Activated CD8-positive, alpha-beta memory T cell treated with anti-CD3 and anti-CD28 coated beads for 4 hours (primary cell): ENCODE data around the gene SHQ1.
"Not testable (repeated sequence)": the region's sequence is repeated elsewhere in the genome, so short reads cannot be mapped to it uniquely, and the experiment has no call there.

Source experiments
- DNase-seq, 2 donors: peaks; one replicate each; pipeline ENCODE4 v3.0.0-alpha.2; 2020; ENCODE audit warnings: low read depth in 2 of 2

SHQ1 gene

DNA sequence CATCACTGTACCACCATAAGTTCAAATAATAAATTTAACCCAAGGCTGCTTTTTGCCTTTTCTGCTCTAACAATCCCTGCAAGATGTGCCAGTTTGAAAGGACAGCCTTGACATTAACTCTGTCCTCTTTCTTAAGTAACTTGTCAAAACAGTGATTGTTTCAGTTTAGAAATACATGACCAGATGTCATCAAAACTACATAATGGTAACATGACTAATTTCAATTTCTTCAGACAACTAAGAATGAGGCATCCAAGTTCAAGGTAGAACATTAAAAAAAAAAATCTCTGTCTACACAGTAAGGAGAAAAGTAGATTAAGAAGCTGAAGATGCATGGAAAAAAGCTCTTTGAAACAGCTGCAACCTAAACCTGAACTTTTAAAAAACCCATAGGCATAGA is 47.4 kb downstream of the SHQ1 start:
- no peak for DNase-seq

DNA sequence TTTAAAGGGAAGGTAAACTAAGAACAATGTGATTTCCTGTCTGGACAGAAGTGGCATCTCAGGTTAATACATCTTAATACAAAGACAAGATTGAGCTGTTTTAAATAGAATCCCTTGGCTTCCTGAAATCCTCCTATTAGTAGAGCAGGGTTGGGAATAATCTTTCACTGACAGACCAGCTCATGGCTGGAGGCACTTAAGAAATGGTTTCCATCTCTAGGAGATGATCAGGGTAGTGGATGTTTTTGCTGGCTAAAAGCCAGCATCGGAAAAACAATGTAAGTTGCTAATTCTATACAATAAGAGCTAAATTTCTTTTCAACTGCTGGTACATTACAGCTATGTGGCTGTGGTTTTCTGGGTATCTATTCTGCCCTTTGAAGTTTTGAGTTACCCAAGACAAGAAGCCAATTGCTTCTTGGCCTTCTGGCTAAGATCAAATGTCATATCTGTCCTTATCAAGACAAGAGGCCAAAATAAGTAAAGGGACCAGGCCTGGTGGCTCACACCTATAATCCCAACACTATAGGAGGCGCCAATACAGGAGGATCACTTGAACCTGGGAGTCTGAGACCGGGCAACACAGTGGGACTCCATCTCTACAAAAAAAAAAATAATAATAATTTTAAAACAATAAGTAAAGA is 49.6 kb downstream of the SHQ1 start:
- DNase-seq: no peak

DNA sequence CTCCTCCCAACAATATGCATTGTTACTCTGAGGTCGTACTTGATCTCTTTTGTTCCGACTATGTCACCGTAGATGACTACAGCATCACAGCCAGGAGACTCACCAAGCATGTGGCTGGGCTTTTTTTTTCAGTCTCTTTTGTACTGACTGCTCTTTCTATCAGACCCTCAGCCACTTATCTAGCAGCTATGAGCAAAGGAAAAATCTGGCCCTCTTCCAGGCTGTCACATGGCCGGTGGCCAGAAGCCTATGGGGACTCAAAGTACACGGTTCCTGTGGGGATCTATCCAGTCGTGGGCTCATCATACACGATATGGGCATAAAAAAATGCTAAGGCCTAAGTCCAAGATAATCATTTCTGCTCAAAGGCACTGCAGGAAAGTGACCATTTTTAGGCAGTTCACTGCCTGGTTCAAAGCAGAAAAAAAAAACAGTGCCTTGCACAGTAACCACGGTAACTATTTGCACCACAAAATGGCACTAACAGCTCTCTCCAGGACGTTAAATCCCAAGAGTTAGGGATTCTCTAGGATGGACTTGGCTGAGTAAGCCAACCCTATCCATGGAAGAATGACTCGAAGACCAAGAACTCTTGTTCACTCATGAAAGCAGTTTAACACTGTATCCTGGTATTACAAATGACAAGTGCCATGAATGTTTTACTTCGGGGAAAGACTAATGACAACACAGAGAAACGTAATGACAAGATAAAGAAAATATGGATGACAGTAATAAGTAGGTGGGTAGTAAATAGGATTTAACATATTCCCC is 50.3 kb downstream of the SHQ1 start:
- no peak for DNase-seq

DNA sequence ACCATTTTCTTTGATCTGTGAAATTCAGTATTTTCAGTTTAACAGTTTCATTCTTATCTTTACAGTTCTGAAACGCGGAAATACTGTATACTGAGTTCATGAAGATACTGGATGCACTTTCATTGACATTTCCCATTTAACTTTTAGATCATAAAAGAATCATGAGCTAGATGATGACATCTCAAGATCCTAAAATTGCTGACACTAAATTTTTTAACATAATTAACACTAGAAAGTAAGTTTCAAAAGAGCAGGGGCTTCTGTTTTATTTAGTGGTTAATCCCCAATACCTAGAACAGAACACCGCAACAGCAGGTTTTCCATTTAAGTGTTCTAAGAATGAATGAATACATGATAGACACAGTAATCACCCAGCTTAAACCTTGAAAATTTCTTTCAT is 54.2 kb downstream of the SHQ1 start:
- no peak for DNase-seq

DNA sequence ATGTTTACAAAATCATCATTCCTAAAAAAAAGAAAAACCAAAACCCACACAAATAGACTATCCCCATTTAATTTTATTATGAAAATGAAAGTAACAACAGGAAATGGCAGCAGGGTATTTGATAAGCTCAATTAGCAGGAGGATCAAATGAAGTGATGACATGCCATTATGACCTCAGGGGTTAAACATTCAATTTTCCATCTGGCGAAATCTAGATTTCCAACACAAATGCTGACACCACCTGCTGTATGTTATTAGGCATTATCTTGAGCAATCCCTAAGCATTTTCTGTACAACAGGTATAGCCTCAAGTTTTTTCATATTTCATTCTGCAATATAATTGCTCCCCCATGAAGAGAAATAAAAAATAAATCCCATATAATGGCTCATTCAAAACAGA is 57.1 kb downstream of the SHQ1 start:
- DNase-seq: no peak

DNA sequence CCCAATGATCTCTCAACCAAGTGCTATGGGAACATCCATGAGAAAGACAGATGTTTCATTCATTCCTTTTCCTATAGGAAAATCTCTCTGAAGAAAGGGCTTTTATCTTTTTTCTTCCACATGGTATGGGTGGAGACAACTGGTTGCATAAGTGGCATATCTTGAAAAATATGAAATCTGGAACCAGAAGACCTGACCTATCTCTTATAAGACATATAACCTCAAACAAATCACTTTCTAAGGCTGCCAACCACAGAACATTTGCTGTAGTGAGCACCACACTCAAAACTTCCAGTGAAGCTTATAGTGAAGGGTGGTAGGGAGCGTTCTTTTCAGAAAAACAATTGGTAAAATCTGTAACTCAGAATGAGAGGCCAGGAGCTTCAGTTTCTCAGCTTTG is 58.5 kb downstream of the SHQ1 start:
- DNase-seq: no peak

DNA sequence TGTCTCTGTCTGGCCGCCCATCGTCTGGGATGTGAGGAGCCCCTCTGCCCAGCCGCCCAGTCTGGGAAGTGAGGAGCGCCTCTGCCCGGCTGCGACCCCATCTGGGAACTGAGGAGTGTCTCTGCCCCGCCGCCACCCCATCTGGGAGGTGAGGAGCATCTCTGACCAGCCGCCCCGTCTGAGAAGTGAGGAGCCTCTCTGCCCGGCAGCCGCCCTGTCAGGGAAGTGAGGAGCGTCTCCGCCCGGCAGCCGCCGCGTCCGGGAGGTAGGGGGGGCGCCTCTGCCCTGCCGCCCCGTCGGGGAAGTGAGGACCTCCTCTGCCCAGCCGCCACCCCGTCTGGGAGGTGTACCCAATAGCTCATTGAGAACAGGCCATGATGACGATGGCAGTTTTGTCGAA is 60.0 kb downstream of the SHQ1 start:
- DNase-seq: not testable (repeated sequence)

DNA sequence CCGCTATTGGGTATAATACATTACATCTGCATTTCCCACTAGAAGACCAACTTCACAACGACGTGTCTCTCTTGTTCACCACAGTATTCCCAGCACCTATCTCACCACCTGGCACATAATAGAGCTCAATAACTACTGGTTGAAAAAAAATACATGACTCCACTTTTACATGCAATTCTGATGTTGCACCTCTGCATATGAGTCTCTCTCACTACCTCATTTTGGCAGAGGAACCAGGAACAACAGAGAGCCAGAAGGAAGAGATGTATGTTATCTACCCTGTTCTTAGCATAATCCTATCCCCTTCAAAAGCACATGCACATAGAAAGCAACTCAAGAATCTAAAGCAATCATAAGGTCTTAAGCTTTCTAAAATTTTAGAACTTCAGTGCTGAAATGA is 61.6 kb downstream of the SHQ1 start:
- no peak for DNase-seq

DNA sequence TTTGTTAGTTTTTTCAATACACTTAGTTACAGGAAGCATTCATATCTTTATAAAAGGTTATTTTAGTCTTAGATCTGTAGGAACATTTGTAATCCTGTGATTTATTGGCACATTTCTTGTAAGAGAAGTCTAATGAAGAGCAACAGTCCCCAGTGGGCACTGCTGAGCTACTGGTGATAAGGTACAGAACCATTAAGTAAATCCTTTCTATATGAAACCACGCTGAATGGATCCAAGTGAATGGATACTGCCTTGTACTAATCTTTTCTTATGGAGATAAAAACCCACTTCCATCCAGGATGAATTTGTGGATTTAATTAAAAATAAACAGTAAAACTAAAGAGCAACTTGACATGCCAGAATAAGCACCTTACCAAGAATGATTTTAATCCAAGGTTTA is 64.0 kb downstream of the SHQ1 start:
- no peak for DNase-seq

DNA sequence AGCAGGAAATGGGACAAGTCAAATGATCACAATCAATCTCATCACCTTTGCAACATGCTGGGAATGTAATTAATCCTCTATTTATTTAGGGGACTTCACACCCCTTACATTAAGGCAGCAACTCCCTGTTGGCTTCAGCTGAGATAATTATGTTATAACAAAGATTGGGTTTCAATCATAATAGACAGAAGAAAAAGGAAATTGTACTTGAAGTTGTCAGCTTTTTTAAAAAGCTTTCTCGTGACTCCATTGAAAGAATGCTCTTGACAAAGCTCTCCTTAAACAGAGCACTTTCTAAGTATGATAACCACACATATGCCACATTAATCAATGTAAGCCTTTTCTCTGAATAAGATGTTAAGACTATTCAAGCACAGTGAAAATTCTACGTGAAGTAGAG is 65.7 kb downstream of the SHQ1 start:
- no peak for DNase-seq

DNA sequence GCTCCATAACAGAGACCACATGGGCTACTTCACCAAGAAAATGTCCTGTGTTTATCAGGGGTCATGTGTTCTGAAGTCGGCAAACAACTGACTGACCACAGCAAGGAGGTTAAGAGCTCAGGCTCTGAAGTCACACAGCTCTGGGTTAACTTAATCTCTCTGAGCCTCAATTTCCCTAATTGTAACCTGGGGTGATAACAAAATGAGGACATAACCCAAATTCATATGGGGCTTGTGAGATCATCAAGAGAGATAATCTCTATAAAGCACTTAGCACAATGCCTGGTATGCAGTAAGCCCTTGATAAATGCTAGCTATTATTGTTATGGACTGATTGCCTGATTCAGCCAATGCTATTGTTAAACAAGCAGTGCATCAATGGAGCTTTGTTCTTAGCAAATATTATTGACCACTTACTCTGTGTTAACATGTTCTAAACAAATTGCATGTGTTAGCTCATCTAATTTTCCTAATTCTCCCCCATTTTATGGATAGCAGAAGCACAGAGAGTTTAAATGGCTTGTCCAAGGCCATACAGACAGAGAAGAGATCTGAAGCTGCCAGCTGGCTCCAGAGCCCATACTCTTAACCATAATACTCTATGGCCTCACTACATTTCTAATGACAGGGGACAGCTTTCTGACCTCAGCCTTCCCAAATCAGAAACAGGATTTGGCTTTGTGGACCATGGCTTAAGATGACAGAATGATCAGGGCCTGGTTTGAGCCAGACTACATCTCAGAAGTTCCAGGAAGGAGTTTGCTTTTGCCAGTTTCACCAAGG is 78.3 kb downstream of the SHQ1 start:
- no peak for DNase-seq

DNA sequence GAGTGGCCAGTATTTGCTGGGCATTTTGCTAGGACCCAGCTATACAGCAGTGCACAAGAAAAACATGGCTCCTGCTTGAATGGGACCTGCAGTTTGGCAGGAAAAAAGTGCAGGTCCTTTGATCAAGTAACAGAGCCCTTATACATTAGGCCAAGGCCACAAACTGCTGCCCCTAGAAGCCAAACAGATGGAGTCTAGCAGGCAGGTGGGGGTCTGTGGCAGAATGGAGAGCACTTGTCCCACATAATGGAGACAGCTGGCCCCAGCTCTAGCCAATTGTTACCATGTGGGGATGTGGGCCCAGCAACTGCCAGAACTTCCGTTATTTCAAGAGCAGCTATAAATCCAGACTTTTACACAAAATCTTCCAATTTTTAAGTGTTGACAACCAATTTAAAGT is 79.3 kb downstream of the SHQ1 start:
- no peak for DNase-seq

DNA sequence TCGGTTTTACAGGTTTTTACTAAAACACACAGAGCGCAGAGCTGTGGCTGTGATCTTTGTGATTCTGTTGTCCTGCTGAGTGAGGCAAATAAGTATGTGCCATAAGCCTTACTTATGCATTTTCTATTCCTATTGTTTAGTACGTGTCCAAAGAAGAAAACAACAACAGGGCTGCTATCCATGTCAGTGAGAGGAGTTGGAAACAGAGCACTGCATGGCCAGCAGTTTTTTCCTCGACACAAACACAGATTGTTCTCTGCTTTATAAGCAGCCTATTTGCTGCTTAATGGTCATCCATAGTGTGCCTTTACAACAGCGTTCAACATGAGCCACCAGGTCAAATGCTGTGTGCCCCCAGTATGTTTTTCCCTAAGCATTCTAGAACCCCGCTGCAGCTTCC is 79.8 kb downstream of the SHQ1 start:
- DNase-seq: no peak

DNA sequence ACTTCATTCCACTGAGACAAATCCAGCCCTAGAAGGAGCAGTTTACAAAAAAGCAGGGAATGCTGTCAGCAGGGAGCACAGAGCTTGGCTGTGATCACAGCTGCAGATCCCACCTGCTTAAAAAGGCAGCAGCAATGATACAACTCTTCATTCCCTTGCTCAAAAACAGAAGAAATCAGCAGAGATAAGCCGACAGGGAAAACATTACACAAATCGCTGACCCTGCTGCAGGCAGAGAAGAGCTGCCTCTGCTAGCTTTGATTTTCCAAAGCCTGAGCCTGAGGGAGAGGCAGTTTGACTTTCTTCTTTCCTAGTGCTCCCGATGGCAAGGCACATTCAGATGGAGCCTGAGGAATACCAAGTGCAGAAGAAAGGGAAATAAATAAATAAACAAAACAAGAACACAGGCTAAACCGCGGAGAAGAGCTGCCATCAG is 80.2 kb downstream of the SHQ1 start:
- DNase-seq: no peak

DNA sequence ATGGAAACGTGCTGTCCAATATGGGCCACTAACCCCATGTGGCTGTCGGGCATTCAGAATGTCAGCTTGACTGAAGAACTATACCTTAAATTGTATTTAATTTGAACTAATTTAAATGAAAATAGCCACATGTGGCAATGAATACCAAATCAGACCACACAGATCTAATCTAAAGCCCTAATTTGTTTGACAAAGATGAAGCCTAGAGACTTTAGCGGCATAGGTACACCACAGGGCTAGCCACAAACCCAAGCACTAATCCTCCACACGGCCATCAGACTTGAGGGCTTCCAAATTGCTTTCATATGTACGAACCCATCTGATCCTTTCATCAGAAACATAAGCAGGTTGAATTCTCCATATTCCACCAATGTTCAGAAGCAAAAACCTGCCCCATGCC is 81.4 kb downstream of the SHQ1 start:
- DNase-seq: no peak

DNA sequence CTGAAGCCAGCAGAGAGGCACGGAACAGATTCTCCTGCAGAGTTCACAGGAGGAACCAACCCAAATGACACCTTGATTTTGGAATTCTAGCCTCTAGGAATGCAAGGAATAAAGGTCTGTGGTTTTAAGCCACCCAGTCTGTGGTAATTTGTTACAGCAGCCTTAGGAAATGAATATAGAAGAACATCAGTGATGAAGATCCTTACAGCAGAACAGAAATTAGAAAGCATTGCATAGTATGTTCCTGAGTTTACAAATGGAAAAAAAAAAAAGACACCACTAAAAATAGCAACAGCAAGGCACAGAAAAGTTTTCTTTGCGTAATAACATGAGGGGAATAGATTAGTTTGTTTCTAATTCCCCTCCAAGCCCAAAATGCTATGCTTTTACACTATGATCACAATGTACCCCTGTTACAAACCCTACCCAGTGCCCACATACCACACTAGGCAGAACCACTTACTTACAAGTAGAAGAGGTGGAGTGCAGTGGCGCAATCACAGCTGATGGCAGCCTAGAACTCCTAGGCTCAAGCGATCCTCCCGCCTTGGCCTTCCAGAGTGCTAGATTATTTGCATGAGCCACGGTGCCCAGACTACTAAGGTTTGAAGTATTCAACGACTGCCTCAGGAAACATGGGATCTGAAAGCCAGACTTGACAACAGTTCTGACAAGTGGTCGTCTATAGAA is 84.3 kb downstream of the SHQ1 start:
- no peak for DNase-seq

DNA sequence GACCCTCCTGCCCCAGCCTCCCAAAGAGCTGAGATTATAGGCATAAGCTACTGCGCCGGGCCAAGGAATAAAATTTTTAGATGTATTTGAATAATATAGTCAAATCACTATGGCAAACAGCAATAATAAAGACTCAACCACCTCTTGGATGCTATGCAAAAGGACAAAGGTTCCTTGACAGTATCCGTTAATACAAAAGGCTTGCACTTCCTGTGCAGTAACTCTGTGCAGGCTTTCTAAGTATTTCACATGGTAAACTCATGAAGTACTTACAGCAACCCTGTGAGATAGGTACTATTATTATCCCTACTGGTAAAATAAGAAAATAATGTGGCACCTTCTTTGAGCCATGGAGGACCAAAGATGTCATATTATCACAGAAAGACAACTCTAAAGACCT is 86.8 kb downstream of the SHQ1 start:
- DNase-seq: no peak

DNA sequence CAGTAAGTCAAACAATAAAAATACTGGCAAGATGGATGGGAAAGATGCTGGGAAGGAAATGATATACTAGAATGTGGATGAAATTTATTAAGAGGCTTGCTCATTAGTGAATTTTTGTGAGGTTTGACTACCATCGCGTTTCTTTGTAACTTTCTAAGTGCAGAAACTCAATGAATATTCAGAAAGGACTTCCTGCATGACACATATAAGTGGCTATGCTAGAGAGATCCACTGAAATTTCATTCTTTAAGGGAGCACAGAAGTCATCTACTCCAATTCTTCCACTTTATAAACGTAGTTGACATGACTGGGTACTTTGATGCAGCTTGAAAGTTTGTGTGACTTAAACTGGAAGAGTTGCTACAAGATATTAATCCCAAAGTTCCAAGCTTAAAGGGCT is 88.0 kb downstream of the SHQ1 start:
- no peak for DNase-seq

DNA sequence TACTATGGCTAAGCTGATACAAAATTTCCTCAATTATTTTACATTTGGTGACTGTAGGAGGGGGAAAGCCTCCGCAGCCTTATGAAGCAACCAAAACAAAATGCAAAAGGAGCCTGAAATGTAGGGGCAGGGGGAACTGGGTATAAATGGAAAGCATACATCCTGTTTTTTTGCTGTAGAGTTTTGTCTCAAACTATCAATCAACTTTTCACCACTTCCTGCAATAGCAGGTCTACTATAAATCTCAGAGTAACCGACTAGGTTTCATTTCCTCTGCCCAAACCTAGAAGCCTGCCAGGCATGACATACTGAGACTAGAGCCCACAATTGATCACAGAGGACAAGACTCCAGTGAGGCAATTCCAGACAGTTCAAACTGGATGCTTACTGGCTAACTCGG is 91.3 kb downstream of the SHQ1 start:
- DNase-seq: no peak

DNA sequence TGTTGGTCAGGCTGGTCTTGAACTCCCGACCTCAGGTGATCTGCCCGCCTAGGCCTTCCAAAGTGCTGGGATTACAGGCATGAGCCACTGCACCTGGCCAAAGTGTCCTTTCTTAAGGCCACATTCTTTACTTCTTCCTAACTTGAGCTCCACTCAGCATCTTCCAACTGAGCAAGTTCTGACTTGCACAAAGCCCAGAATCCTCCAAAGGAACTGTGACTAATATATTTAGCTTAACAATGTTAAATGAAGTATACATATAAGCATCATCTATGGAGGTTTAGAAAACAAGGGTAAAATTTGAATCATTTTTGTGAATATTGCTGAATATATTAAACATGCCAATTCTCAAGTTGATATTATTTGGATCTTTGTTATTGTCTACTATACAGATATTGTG is 93.7 kb downstream of the SHQ1 start:
- DNase-seq: no peak

DNA sequence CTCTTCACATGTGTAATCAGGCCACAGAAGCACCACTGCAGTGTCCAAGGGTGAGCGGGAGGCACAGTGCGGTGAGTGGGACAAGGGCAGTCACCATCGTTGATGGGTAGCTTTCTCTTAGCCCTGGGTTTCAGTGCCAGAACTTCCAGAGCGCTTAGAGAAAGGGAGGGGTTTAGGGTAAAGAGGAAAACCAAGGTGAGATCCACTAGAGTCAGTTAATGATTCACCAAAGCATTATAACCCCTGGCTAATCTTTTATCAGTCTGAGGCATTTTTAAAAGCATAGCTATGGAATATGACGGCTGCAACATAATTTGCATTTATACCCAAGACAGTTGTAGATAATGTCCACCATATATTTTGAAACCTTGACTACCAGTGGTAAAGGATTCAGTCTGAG is 94.8 kb downstream of the SHQ1 start:
- no peak for DNase-seq

DNA sequence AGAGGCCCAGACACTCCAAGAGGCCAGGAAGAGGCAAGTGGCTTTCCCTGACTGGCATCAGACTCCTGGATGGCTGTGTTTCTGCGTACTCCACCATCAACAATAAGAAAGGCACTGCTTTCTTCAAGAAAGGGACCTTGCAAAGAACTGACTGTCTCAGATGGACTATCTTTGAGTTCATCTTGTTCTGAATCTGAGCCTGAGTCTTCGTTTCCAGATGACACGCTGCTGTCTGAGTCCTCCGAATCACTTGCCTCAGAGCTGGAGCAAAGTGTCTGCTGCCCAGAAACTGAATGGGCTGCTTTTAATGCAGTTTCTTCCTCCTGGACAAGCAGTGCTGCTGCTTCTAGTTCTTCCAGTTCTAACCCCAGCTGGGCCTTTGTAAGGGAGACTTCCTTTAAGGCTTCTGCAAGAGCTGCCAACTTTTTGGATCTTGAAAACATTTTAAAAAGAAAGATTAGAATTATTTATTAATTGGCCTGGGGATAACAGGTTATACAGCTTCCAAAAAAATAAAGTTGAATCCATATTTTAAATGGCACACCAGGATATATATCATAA is 97.8 kb downstream of the SHQ1 start:
- DNase-seq: no peak
